Measurements from ENCODE around the gene INHBB.
A peak's percentile ranks its signal among the peaks of the same experiment; 100 is the strongest.

DNA sequence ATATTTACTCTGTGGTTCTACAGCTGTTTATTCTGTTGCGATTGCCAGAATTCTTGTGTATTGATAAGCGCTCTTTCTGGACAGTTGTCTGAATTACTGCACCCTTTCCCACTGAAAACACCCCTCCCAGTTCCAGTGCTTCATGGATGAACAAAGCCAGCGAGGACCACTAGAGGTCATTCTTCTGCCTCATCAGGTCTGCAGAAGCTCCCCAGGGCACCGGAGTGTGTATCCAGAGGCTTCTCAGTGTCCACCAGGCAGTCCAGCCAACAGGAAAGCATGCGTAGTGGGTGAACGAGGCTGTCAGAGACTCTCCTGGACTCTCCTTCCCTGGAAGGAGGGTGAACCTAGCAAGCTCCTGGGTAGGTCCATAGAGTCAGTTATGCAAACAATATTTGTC is 40.6 kb upstream of the INHBB start:
- peak; percentile 40 to 51; a peak in 2 of 5 replicates for TF ChIP-seq RAD21 (conservative IDR thresholded peaks at IDR 0.05 in 1 of 2, IDR thresholded peaks at IDR 0.05 in 1 of 2)
- TF ChIP-seq EP300 (IDR thresholded peaks at IDR 0.05): no peak
- TF ChIP-seq, protein P1, sequence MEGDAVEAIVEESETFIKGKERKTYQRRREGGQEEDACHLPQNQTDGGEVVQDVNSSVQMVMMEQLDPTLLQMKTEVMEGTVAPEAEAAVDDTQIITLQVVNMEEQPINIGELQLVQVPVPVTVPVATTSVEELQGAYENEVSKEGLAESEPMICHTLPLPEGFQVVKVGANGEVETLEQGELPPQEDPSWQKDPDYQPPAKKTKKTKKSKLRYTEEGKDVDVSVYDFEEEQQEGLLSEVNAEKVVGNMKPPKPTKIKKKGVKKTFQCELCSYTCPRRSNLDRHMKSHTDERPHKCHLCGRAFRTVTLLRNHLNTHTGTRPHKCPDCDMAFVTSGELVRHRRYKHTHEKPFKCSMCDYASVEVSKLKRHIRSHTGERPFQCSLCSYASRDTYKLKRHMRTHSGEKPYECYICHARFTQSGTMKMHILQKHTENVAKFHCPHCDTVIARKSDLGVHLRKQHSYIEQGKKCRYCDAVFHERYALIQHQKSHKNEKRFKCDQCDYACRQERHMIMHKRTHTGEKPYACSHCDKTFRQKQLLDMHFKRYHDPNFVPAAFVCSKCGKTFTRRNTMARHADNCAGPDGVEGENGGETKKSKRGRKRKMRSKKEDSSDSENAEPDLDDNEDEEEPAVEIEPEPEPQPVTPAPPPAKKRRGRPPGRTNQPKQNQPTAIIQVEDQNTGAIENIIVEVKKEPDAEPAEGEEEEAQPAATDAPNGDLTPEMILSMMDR (IDR thresholded peaks at IDR 0.05): no peak; the same call in 1 of the 3 replicates
- no peak for TF ChIP-seq MAFK (IDR thresholded peaks at IDR 0.05; ENCODE audit: partially characterized antibody)
- TF ChIP-seq POLR2A (IDR thresholded peaks at IDR 0.05; ENCODE audit: low read length): no peak
- TF ChIP-seq NPAS2 (CRISPR knock-in tag; IDR thresholded peaks at IDR 0.05; ENCODE audit: borderline replicate concordance): no peak
